Measurements from ENCODE around the gene RFK.

RFK gene

GRCh38 chr9:76412638-76413037, 18.4 kb upstream of the RFK start:
- H3K4me3 ChIP-seq (ENCODE audit: low read length, poor library complexity, severe bottlenecking): no peak overlapping the region
- H3K4me1 ChIP-seq (ENCODE audit: insufficient read depth, low read length, poor library complexity, severe bottlenecking): peaks cover 15% of the 10 kb centered on the region
- no peak overlapping the region for H3K9ac ChIP-seq (ENCODE audit: low read depth, low read length, poor library complexity, severe bottlenecking)
- no peak overlapping the region for H3K4me2 ChIP-seq (ENCODE audit: low read depth, low read length, poor library complexity, severe bottlenecking)
- TF ChIP-seq CTCF (conservative IDR thresholded peaks at IDR 0.05; ENCODE audit: low read length): no peak
- TF ChIP-seq EZH2phosphoT487 (IDR thresholded peaks at IDR 0.05; ENCODE audit: borderline replicate concordance): no peak
- no peaks in the 10 kb centered on the region for H3K27me3 ChIP-seq (ENCODE audit: insufficient read depth, low read length, poor library complexity, severe bottlenecking)
- H3K9me2 ChIP-seq (replicated peaks; ENCODE audit: low read depth, low read length): no peaks in the 10 kb centered on the region
- no peaks in the 10 kb centered on the region for H3K79me2 ChIP-seq (ENCODE audit: insufficient read depth, low read length)
- no peaks in the 10 kb centered on the region for H3F3A ChIP-seq (ENCODE audit: low read depth)
- no peaks in the 10 kb centered on the region for H4K20me1 ChIP-seq (ENCODE audit: insufficient read depth, low read length, poor library complexity, severe bottlenecking)
- no peak overlapping the region for H2AFZ ChIP-seq (ENCODE audit: low read length)
- no peaks in the 10 kb centered on the region for H3K36me3 ChIP-seq (ENCODE audit: insufficient read depth, low read length)
- H3K9me3 ChIP-seq (ENCODE audit: insufficient read depth, low read depth, low read length): peaks cover 8% of the 10 kb centered on the region

GRCh38 chr9:76405868-76406267, 11.6 kb upstream of the RFK start:
- H3K9me3 ChIP-seq (ENCODE audit: insufficient read depth, low read depth, low read length): no peaks in the 10 kb centered on the region
- no peaks in the 10 kb centered on the region for H3K9me2 ChIP-seq (replicated peaks; ENCODE audit: low read depth, low read length)
- H2AFZ ChIP-seq (ENCODE audit: low read length): 0 out of 2 replicates have a peak overlapping the region, but pooled peaks have one; percentile 50
- no peak overlapping the region for H3K4me2 ChIP-seq (ENCODE audit: low read depth, low read length, poor library complexity, severe bottlenecking)
- H3K4me1 ChIP-seq (ENCODE audit: insufficient read depth, low read length, poor library complexity, severe bottlenecking): peaks cover 11% of the 10 kb centered on the region
- H3K9ac ChIP-seq (ENCODE audit: low read depth, low read length, poor library complexity, severe bottlenecking): no peak overlapping the region
- no peak for TF ChIP-seq CTCF (conservative IDR thresholded peaks at IDR 0.05; ENCODE audit: low read length)
- no peak for TF ChIP-seq EZH2phosphoT487 (IDR thresholded peaks at IDR 0.05; ENCODE audit: borderline replicate concordance)
- H3K79me2 ChIP-seq (ENCODE audit: insufficient read depth, low read length): no peaks in the 10 kb centered on the region
- no peaks in the 10 kb centered on the region for H3F3A ChIP-seq (ENCODE audit: low read depth)
- no peaks in the 10 kb centered on the region for H4K20me1 ChIP-seq (ENCODE audit: insufficient read depth, low read length, poor library complexity, severe bottlenecking)
- no peaks in the 10 kb centered on the region for H3K36me3 ChIP-seq (ENCODE audit: insufficient read depth, low read length)
- no peak overlapping the region for H3K4me3 ChIP-seq (ENCODE audit: low read length, poor library complexity, severe bottlenecking)
- H3K27me3 ChIP-seq (ENCODE audit: insufficient read depth, low read length, poor library complexity, severe bottlenecking): no peaks in the 10 kb centered on the region

GRCh38 chr9:76405340-76405739, 11.1 kb upstream of the RFK start:
- no peaks in the 10 kb centered on the region for H4K20me1 ChIP-seq (ENCODE audit: insufficient read depth, low read length, poor library complexity, severe bottlenecking)
- H3K27me3 ChIP-seq (ENCODE audit: insufficient read depth, low read length, poor library complexity, severe bottlenecking): no peaks in the 10 kb centered on the region
- no peaks in the 10 kb centered on the region for H3K36me3 ChIP-seq (ENCODE audit: insufficient read depth, low read length)
- TF ChIP-seq CTCF (conservative IDR thresholded peaks at IDR 0.05; ENCODE audit: low read length): no peak
- no peak for TF ChIP-seq EZH2phosphoT487 (IDR thresholded peaks at IDR 0.05; ENCODE audit: borderline replicate concordance)
- peaks cover 11% of the 10 kb centered on the region for H3K4me1 ChIP-seq (ENCODE audit: insufficient read depth, low read length, poor library complexity, severe bottlenecking)
- no peaks in the 10 kb centered on the region for H3K79me2 ChIP-seq (ENCODE audit: insufficient read depth, low read length)
- H3K9ac ChIP-seq (ENCODE audit: low read depth, low read length, poor library complexity, severe bottlenecking): no peak overlapping the region
- H3K4me3 ChIP-seq (ENCODE audit: low read length, poor library complexity, severe bottlenecking): no peak overlapping the region
- no peak overlapping the region for H3K4me2 ChIP-seq (ENCODE audit: low read depth, low read length, poor library complexity, severe bottlenecking)
- no peaks in the 10 kb centered on the region for H3K9me3 ChIP-seq (ENCODE audit: insufficient read depth, low read depth, low read length)
- H2AFZ ChIP-seq (ENCODE audit: low read length): peak overlapping the region; percentile 50
- no peaks in the 10 kb centered on the region for H3K9me2 ChIP-seq (replicated peaks; ENCODE audit: low read depth, low read length)
- no peaks in the 10 kb centered on the region for H3F3A ChIP-seq (ENCODE audit: low read depth)
